Measurements from ENCODE around the gene ZNF536. TPM values are rescaled to one million over a fixed set of nuclear protein-coding genes. Genes with fewer than 3 reads are reported as not detected.

Gene ZNF536
- total RNA-seq, 1 donor from 2014 or later, result not detected

DNA sequence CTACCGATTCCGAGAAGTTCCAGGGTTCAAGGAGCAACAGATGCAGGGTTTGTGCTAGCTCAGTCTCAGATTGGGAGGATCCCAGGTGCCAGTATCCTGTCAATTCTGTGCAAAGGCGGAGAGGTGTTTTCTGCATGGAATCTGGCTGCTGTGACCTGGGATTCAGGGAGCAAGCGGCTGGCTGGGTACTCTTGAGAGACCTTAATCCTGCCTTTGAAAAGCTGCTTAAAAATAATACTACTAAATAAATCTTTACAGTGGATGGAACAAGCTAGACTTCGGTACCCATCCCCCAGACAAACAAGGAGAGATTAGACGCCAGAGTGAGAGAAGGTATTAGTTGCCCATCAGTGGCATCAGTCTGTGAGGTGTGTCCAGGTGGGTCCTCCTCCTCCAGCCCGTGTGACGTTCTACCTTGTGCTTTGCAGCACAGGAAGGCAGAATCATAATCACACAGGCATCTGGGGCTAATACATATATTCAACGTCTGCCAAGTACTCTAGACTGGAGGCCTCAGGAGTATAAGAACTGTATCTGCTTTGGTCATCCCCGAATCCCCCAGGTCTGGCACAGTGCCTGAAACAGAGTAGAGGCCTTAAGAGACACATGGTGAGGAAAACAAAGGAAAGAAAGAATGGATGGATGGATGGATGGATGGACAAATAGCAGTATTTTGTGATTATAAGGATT is 230.6 kb downstream of the ZNF536 start:
- DNase-seq (ENCODE audit: low read depth in 2 of 2), result no peak

DNA sequence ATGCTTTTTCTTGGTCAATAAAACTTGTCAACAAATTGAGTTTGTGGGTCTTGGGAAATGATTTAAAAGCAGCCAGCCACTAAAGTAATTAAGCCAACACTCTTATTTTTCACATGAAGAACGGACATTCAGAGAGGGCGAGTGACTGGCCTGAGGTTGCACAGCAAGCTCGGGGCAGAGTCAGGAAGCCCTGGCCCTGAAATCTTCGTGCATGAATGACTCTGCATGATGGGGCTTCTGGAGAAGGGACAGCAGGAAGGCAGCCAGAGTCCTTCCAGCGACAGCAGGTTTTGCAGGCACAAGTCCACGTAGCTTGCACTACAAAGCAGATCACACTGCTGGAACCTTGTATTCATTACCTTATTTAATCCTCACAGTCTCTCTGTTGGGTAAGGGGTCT is 232.5 kb downstream of the ZNF536 start:
- no peak for DNase-seq (ENCODE audit: low read depth in 2 of 2)

DNA sequence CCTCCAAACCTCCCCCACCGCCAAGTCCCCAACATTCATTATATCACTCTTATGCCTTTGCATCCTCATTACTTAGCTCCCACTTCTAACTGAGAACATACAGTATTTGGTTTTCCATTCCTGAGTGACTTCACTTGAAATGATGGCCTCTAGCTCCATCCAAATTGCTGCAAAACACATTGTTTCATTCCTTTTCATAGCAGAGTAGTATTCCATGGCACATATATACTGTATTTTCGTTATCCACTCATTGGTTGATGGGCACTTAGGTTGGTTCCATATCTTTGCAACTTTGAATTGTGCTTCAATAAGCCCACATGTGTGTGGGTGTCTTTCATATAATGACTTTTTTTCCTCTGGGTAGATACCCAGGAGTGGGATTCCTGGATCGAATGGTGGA is 233.1 kb downstream of the ZNF536 start:
- DNase-seq (ENCODE audit: low read depth in 2 of 2), result no peak

DNA sequence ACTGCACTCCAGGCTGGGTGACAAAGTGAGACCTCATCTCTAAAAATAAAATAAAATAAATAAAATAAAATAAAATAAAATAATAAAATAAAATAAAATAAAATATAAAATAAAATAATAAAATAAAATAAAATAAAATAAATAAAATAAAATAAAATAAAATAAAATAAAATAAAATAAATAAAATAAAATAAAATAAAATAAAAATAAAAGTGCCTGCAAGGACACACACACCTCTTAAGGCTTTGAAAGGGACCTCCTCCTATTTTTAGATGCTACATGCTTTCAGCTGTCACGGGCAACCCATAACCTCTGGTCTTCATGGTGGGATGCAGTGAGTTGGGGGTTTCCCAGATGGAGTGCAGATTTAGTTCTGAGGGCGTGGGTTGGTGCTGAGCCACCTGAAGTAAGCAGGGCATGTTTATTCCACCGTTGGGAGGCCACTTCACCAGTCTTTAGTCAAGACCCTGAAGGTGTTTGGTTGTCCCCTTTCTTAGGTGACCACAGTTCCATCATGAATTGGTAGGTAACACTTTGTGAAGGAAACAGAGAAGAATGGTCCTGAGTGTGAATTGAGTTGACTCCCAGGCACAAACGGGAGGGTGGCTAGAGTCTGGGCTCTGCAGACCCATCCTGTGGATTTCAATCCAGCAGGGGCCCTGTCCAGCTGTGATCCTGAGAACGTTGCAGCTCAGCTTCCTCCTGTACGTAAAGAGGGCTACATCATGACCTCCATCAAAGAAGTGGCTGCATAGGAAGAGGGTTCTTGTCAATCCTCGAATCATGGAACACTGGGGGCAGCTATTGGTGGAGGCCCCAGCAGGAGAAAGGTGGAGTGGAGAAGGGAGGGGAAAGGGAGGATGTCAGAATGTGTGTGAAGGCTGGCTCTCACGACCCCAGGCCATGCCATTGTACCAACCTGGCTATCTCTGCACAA is 234.2 kb downstream of the ZNF536 start:
- no peak for DNase-seq (ENCODE audit: low read depth in 2 of 2)
